ENCODE data around the gene PDE4D.

PDE4D gene

DNA sequence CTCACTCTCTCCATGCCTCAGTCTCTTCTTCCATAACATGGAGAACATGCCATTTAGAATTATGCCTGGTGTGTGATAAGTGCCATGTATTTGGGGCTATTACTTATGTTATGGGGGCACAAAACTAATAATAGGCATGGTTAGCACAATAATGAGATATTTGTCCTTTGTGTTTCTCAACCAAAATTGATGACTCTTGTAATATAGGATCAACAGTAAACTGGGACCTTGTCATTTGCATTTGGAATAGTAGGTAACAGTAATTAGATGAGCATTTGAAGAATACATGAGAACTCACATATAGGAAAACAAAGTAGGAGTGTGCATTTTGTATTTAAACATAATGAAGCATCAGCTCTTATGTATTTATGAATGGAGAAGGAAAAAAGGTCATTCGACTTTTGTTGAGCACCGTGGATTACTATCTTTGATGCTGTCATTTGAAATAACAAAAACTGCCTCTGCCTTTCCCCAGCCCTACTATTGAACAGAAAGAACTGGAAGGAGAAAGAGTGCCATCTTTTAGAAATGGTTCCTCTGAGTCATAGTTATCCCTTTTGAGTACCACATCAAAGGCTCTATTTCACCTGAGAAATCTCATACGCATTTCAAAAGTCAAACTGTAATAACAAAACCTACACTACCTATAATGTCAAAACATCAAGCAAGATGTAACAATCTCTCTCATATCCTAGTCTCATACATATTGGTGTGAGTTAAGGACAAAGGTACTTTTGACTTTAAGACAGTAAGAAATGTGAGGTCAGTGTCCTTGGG is 655.2 kb downstream of the PDE4D start:
- no peak for DNase-seq

DNA sequence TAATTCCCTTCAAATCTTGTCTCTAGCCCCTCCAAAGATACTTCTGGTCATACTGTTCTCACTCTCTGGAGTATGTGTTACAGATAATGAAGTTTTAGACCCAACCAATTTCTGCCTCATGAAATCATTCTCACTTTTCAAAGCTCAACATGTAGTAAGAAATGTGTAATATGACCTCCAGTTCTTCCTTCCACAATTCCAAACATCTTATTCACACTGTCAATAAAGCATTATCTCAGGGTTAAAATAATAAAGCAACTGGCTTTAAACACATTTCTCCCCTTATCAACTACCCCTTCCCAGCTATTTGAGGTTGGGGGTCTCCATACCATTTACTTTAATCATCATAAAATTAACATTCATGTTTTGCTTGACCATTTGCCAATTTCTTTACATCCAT is 656.5 kb downstream of the PDE4D start:
- no peak for DNase-seq

DNA sequence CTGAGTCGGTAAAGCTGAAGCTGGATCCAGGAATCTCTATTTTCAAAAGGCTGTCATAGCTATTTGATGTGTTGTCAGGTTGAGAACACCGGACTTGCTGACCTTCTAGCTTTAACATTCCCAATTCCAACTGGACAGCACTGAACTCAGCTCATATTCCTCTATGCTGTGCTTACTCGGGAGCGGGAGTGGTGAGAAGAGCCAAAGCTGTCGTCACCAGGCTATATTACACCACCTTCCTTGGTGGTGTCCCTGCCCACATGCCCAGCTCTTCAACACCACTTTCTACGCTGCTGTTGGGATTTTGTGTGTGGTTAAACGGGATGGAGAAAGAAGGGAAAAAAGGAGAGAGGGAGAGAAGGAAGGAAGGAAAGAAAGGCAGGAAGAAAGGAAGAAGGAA is 657.1 kb downstream of the PDE4D start:
- DNase-seq = no peak

DNA sequence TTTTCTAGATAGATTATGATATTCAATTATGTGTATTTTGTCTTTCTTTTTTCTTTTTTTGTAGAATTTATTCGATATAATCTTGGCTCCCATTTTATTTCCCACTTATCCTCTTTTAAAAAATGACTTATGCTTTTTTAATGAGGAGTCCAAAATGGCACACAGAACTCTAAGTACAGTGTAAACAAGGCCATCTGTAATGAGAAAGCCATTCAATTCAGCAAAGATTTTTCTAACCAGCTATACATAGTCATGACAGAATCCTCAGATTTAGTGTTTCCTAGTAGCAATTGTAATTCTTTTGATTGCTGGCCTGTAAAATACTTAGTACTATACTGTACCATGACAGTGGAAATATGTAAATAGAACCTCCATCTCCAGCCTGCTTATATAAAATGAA is 659.3 kb downstream of the PDE4D start:
- DNase-seq = no peak

DNA sequence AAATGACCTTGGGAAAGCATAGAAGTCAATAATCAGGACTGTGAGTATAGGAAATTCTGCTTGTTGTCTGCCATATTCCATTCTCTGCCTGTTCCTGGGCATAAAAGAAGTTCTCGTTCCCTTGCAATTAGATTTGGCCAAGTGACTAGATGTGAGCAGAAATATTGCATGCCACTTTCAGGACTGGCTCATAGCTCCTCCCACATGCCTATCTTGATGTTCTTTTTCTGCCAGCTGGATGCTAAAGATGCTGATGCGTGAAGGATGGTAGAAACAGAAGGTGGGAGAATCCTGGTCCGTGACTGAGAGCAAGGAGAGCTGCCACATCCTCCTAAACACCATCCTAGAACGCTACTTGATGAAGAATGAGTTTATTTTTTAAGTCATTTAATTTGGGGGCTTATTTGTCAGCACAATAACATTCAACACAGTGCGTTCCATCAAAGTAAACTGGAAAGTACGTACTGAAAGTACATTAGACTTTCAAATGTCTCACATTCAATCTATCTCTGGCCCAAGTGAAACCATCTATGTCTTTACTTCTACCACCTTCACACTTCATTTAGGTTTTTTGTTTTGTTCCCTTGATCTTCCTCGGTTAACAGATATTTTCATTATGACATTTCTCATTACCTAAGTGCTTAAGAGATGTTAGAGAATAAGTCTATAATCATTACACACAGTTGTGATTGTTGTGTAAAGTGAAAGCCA is 662.1 kb downstream of the PDE4D start:
- no peak for DNase-seq

DNA sequence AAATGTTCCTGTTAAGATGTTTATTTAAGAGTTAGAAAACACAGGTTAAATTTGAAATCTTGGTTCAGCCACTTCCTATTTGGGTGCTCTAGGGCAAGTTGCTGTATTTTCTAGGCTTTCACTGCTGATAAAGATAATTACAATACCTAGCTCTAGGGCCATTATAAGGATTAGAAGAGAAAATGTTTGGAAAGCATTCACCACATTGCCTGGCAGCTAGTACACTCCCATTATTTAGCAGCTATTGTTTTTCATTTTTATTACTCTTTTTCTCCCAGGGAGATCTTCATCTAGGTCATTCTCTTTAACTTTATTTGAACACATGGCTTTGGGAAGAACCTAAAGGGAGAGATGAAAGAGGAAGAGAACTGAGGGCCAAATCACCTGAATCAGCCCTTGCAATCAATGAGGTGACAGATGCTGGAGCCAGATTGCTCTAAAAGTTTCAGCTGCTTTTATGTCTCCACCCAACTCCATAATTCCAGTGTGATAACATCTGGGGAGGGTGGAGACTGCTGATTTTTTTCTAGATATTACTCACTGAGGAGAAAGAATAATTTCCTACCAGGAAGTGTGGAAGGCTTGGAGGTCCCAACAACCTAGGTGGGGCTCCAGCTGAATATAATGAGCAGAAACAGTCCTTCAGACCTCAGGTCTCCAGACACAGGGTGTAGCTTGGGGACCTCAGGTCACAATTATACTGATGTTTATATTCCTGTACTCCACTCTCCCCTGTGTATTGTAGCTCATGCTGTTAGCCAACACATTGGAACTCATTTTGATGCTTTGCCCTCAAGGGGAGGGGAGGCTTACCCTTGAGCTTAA is 670.6 kb downstream of the PDE4D start:
- no peak for DNase-seq

DNA sequence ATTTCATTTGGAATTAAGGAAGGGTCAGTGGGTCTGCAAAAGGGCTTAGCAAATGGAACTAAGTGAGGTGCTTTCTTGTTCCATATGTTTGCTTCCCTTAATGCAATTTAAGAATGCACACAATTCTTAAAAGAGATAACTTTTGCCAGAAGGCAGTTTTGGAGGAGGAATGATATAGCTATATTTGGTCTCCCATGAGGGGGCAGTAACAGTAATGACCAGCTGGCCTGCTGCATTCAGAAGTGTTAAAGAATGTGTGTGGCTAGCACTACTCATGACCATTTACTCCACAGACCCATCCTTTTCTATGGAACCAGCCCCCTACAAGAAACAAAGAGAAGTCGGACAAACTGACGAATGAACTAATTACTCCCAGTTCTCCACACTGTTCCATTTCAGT is 671.8 kb downstream of the PDE4D start:
- DNase-seq = no peak

DNA sequence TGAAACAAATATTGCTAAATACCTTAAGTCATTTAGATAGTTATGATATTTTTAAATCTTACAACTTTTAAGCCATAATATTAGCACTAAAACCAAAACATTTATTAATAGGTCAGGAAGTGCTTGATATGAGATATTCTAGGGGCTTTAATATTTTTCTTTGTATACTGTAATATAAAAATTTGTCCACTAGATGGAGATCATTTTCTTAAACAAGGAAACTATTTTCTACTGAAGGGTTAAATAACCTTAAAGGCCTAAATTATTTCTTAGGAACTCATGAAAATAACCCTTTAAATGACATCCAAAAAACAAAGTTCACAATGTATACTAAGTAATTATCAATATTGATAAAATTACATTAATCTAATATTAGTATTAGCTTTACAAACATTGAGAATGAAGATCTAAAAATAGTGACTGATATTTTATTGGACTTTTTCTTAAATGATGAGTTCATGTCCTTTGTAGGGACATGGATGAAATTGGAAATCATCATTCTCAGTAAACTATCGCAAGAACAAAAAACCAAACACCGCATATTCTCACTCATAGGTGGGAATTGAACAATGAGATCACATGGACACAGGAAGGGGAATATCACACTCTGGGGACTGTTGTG is 675.0 kb downstream of the PDE4D start:
- DNase-seq = no peak

DNA sequence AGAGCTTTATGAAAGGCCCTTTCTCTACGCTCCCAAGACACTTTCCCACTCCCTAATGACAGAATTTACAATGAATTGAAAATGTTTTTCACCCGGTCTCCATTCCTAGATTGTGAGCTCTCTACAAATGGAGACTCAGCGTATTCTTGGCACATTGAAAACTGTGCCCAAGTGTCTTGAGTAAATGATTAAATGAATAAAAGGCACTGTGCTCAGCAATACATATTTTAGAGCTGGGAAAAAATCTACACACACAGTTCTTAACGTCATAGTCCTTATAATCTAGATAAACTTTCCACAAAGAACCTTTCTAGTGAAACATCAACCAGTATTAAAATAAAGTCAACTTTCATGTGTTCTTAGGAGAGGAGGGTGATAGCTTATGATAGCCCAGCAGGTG is 676.7 kb downstream of the PDE4D start:
- DNase-seq = no peak

DNA sequence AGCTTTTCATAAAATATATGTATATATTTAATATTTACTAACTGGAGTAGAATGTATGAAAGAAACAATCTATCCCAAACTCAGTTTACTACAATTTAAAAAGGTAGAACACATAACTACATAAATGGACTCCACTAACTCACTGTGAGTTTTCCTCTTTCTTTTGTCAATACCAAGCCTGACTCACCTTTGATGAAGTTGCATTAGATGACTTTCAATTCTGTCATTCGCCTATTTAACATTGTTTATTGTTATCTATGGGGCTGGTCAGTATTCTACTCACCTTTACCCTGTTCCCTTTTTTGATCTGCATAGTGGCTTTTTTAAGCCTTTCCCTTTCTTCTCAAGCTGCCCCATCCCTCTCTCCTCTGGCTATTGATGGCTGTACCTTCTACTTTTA is 680.9 kb downstream of the PDE4D start:
- no peak for DNase-seq

DNA sequence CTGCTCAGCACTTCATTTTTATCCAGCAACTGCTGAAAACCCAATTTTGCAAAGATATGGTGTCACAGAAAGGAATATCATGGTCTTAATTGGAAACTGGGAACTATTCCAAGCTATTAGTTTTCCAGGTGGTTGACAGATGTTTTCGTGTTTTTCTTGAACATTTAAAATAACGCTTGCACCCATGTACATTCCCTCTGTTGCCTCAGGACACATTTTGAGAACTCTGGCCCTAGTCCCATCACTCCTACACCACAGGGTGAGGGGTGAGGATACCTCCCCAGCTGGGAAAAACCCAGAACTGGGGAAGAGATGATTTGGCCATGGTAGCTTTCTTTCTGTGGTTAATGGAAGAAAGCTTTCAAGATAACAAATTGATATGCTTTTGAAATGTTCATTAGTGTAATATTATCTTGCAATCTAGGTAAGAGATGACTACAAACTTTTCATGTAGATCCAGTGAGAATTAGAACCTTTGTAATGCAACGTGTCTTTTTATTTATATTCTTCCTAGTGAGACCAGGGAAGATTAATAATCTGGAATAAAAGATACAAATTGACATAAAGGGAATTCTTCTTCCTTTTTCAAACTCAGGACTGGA is 683.7 kb downstream of the PDE4D start:
- no peak for DNase-seq

DNA sequence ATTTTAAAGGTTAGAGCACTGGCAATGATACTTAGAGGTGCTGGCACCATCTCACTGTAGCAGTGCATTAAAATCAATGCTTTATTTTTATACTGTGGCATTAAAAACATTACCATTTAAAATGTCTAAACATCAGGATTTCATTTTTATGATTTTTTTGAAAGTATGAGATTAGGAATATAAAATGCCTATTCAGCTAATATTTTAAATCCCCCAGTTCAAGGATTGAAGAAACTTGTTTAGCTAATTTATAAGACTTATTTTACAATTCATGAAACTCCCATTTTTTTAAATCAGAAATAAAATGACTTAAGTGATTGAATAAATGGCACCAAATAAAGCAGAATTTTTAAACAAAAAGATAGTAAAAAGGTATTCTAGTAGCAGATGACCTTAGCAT is 685.1 kb downstream of the PDE4D start:
- DNase-seq = no peak

DNA sequence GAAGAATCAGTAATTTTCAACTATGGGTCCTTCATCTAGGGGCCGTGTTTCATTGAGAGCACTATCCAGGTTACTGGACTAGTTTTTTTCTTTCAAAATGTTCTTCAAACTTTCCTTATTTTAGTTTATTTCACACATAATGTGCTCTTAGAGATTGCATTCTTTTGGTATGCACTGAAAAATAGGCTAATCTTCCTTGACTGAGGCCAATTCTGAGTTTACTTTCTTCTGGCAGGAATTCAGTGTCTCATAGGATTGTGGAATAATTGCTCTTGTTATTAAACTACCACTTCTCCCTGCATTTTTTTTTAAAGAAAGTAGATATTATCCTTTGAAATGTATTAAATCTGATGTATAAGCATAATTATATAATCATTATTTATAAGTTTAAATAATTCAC is 686.1 kb downstream of the PDE4D start:
- DNase-seq = no peak

DNA sequence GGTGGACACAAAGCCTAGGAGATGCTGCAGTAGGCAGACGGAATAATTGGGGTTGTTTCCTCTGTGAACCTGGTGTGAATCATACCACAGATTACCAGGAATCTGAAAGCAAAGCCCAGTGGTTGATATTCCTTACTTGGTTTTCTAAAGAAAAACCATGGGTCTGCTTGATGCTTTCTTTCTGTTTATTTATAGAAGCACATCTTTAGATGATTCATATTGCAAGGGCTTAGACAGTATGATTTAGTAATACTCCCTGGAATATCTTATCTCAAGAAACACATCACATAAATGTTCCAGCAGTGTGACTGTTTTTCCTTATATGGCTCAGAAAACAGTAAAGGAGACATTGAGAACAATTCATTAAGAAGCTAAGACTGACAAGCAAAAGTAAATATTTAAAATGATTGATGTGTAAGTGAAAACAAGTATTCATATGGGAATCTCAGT is 687.4 kb downstream of the PDE4D start:
- no peak for DNase-seq

DNA sequence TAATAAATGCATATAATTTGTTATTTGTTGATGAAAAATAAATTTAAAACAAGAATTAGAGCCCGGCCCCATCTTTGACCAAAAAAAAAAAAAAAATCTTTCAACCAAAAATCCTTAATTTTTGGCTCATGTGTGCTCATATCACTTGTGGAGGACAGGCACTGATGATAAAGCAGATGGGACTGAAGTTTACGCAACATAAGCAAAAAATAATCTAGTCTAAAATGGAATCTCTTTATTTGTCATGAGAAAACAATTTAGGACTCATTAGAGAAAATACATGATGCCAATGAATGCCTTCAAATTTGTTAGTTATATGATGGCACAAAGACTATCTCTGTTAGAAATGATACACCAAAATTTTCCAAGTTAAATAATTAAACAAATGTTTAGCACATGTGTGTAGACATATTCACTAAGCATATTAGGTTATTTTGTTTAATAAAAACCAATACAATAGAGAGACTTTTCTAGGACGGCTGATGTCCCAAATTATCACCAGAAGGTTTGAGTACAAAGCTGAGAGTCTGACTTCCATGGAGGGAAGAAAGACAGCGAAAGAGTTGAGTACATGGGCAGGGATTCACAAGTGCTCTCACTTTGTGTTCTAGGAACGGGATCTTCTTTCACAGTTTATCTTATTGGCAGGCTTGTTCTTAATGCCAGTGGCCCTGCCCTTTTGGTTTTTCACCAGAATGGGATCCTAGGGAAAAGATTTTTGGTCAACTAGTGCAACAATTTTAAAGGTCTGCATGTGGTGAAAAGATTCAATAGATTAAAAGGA is 689.2 kb downstream of the PDE4D start:
- no peak for DNase-seq

DNA sequence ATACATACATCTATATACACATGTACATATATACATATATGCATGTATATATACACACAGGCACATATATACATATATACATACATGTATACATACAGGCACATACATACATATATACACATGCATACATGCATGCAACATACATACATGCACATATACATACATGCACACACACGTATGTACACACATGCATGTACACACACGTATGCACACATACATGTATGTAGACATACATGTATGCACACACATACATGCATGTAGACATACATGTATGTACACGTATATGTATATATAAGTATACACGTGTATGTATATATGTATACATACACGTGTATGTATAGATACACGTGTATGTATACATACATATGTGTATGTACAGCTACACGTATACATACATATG is 693.7 kb downstream of the PDE4D start:
- DNase-seq = no peak

DNA sequence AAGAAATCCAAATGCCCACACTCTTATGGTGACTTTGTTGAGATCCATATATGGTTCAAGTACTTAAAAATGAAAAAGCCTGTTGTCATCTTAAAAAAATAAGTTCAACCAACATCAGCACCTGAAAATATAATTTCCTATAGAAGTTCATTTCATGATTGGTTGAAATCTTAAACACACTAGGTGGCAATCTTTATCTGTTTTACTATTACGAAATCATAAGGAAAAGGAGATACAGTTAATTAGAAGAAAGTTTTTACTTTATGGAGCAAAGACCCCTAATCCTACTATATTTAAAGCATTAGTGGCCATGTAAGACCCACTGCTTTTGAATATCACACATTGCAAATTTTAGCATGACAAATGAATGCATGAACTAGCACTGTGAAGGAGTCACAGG is 694.7 kb downstream of the PDE4D start:
- no peak for DNase-seq

DNA sequence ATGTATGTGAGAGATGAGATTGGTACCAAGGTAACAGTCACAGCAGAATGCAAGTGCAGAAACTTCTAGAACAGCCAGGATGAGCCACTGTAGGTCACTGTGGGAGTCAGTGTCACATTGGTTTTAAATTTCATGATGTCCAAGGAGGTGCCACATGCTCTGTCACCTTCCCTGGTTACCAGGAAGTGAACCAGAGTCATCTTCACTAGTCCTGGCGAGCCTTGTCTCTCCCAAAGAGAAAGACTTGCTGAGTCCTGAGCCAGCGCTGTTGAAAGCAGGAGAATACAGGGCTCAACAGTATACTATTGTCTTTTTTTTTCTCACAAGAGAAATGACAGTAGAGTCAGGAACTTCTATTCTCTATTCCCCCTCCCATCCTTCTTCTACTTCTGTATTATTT is 695.2 kb downstream of the PDE4D start:
- no peak for DNase-seq

DNA sequence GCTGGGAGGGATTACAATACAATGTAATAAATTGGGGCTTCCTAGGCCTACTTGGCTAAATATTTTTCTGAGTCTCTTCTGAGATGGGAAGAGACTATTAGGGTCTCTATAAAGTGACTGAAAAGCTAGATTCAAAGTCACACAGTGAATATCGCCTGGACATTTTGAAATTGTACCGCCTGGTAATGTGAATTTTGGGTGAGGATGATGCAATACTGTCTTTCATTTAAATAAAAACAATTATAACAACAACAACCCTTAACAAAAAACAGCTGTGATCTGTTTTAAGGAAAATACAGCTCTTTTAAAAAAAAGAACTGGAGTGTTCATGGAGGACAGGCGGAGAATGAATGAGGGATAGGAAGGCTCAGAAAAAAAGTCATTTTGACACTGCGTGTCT is 695.6 kb downstream of the PDE4D start:
- no peak for DNase-seq

DNA sequence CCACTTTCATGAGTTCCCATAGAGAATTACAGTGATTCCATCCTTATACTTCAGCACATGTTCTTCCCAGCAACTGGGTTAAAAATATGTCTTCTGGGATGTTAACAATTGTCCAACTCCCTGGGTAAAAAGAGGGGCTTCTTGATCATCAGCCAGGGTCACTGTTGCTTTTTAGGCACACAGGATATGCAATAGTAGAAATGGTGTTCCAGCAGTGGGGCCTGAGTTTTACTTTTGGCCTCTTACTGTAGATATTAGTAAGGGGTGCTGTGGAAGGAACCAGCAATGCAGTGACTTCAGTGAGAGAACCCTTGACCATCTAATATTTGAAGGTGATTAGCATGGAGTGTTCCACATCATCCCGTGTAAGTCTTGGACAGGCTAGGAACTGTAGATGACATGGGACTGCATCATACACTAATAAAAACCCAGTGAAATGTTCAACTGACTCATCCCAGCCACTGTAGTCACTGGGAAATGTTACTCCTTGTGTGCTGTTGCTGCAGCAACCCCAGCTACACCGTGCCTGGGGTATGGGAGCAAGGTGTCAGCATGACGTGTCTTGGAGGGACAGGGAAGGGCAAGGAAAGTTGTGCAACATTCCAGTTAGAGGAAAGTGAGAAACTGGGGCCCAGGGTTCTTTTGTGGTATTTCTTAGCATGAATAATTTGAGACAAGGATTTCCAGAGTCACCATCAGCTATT is 699.8 kb downstream of the PDE4D start:
- DNase-seq = no peak

DNA sequence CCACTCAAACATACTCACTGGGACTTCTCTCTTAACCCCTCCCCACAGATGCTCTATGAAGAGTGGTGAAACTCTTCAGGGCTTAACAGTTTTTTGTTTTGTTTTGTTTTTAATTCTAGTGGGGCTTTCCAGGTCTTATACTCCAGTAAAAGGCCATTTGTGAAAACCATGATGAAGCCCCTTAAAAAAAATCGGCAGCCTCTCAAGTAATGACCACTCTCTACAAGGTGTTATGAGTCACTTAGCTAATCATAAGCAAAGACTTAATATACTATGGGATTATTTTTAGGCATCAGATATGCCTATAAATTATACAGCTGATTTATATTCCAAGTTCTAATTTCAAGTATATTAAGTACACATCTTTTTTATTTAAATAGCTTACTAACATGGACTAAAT is 702.8 kb downstream of the PDE4D start:
- no peak for DNase-seq

Data from CD4-positive, alpha-beta T cell treated with Interferon gamma for 1 hour (primary cell).